ENCODE data around the gene LMBR1. TPM values are rescaled to one million over a fixed set of nuclear protein-coding genes. Genes with fewer than 3 reads are reported as not detected.

The LMBR1 gene
- total and polyA plus RNA-seq, 2 donors (not counting 1 experiment from before 2014, with no cell fraction given): 19.7 to 85.2 TPM

DNA sequence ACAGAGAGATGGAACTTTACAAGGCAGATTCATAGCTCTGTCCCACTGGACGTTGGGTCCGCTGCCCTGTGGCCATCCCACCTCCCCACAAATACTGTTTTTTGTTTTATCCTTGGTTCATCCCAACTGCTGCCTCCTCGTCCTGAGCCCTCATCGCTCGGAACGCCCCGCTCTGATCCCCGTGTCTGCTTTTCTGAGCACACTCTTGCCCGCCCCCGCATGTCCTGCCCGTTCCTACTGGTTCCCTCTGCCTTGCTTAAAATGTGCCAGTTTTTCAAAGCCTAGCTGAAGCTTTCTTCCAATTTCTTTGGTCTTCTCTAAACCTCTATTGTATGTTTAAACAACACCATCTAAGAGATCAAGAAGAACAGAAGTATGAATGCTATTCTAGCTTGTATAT, 233.0 kb downstream of the LMBR1 start:
- ATAC-seq (ENCODE audit: low read depth) (no peak), DNase-seq (no peak)
- no peaks in the 10 kb centered on the region for H4K20me1 ChIP-seq (ENCODE audit: control insufficient read depth, insufficient read depth, low read length, poor library complexity, severe bottlenecking)
- H3K27ac Mint-ChIP-seq: no peak overlapping the region
- H3K27ac ChIP-seq (ENCODE audit: low read length in 2 of 2): no peak overlapping the region
- H3K4me1 ChIP-seq (ENCODE audit: control insufficient read depth in 2 of 2, insufficient read depth in 2 of 2, low read length in 2 of 2): no peaks in the 10 kb centered on the region
- H3K27me3 Mint-ChIP-seq: no peaks in the 10 kb centered on the region
- H3K9ac ChIP-seq (ENCODE audit: low read length): no peak overlapping the region
- H2AFZ ChIP-seq (ENCODE audit: insufficient read depth, low read depth, low read length, poor library complexity, severe bottlenecking): no peak overlapping the region
- ChIA-PET CTCF (no interaction called here), POLR2A (no interaction called here)
- no peaks in the 10 kb centered on the region for H3K36me3 ChIP-seq (replicated peaks in 1 of 2; ENCODE audit: control extremely low read depth in 1 of 2, control insufficient read depth in 1 of 2, extremely low read depth in 1 of 2, insufficient read depth in 2 of 2, low read length in 1 of 2)
- H3K27me3 ChIP-seq (replicated peaks in 1 of 4; ENCODE audit: control extremely low read depth in 1 of 4, control insufficient read depth in 3 of 4, insufficient read depth in 4 of 4, low read length in 3 of 4): peaks cover 0 to 3% (median 0%) of the 10 kb centered on the region in 4 experiments
- WGBS (ENCODE audit: insufficient coverage): 76% methylated on average over 11 of the region's 11 CpGs
- H3K4me1 Mint-ChIP-seq: no peaks in the 10 kb centered on the region
- H3K4me3 ChIP-seq (ENCODE audit: control extremely low read depth in 1 of 5, extremely low read depth in 1 of 5, insufficient read depth in 1 of 5, low read depth in 2 of 5, low read length in 4 of 5): no peak overlapping the region
- TF ChIP-seq, protein P1, sequence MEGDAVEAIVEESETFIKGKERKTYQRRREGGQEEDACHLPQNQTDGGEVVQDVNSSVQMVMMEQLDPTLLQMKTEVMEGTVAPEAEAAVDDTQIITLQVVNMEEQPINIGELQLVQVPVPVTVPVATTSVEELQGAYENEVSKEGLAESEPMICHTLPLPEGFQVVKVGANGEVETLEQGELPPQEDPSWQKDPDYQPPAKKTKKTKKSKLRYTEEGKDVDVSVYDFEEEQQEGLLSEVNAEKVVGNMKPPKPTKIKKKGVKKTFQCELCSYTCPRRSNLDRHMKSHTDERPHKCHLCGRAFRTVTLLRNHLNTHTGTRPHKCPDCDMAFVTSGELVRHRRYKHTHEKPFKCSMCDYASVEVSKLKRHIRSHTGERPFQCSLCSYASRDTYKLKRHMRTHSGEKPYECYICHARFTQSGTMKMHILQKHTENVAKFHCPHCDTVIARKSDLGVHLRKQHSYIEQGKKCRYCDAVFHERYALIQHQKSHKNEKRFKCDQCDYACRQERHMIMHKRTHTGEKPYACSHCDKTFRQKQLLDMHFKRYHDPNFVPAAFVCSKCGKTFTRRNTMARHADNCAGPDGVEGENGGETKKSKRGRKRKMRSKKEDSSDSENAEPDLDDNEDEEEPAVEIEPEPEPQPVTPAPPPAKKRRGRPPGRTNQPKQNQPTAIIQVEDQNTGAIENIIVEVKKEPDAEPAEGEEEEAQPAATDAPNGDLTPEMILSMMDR (IDR thresholded peaks at IDR 0.05): no peak
- TF ChIP-seq EZH2 (IDR thresholded peaks at IDR 0.05; ENCODE audit: borderline replicate concordance, insufficient read depth, low read depth, low read length, poor library complexity, severe bottlenecking): no peak
- intact Hi-C loops (cut with micrococcal nuclease): no loop called here
- no peaks in the 10 kb centered on the region for H3K79me2 ChIP-seq (ENCODE audit: control insufficient read depth, insufficient read depth, low read length)
- H3K4me2 ChIP-seq (replicated peaks; ENCODE audit: low read depth, low read length, poor library complexity, severe bottlenecking): no peak overlapping the region
- no peak overlapping the region for H3K4me3 Mint-ChIP-seq
- H3K9me3 ChIP-seq (ENCODE audit: control extremely low read depth in 1 of 3, control insufficient read depth in 2 of 3, insufficient read depth in 1 of 3, low read length in 2 of 3): no peaks in the 10 kb centered on the region
- no peaks in the 10 kb centered on the region for H3K9me3 Mint-ChIP-seq (ENCODE audit: insufficient read depth)

DNA sequence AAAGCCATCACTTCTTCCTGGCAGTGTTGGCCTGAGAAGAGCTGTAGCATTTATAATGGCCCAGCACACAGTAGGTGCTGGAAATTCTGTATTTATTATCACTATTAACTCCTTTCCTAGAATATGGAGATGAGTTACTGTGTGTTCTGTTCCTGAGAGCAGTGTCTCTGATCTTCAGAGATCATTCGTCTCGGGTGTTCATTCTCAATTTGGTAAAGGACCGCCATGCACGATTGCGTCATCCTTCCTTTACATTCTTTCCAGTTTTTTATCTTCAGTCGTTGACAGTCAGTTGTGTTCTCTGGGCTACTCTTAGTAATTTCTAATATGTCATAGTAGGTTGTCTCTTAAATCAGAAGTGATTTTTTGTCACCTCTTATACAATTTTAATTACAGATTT, 233.8 kb downstream of the LMBR1 start:
- Histone ChIP-seq H3K4me1 (ENCODE audit: control insufficient read depth in 2 of 2, insufficient read depth in 2 of 2, low read length in 2 of 2) (no peaks in the 10 kb centered on the region), H3K27me3 (replicated peaks in 1 of 4; ENCODE audit: control extremely low read depth in 1 of 4, control insufficient read depth in 3 of 4, insufficient read depth in 4 of 4, low read length in 3 of 4) (peaks cover 0 to 6% (median 1%) of the 10 kb centered on the region in 4 experiments), H3K36me3 (replicated peaks in 1 of 2; ENCODE audit: control extremely low read depth in 1 of 2, control insufficient read depth in 1 of 2, extremely low read depth in 1 of 2, insufficient read depth in 2 of 2, low read length in 1 of 2) (no peaks in the 10 kb centered on the region), H3K9ac (ENCODE audit: low read length) (no peak overlapping the region), H3K4me3 (ENCODE audit: control extremely low read depth in 1 of 5, extremely low read depth in 1 of 5, insufficient read depth in 1 of 5, low read depth in 2 of 5, low read length in 4 of 5) (no peak overlapping the region), H2AFZ (ENCODE audit: insufficient read depth, low read depth, low read length, poor library complexity, severe bottlenecking) (no peak overlapping the region), H4K20me1 (ENCODE audit: control insufficient read depth, insufficient read depth, low read length, poor library complexity, severe bottlenecking) (no peaks in the 10 kb centered on the region), H3K9me3 (ENCODE audit: control extremely low read depth in 1 of 3, control insufficient read depth in 2 of 3, insufficient read depth in 1 of 3, low read length in 2 of 3) (no peaks in the 10 kb centered on the region), H3K79me2 (ENCODE audit: control insufficient read depth, insufficient read depth, low read length) (no peaks in the 10 kb centered on the region), H3K4me2 (replicated peaks; ENCODE audit: low read depth, low read length, poor library complexity, severe bottlenecking) (no peak overlapping the region), H3K27ac (ENCODE audit: low read length in 2 of 2) (no peak overlapping the region)
- DNase-seq (no peak), ATAC-seq (ENCODE audit: low read depth) (no peak)
- no peak overlapping the region for H3K27ac Mint-ChIP-seq
- WGBS (ENCODE audit: insufficient coverage): no CpG with 5 or more reads among the region's 6 CpGs
- H3K27me3 Mint-ChIP-seq: no peaks in the 10 kb centered on the region
- intact Hi-C loops (cut with micrococcal nuclease): no loop called here
- POLR2A ChIA-PET: no interaction called here
- no peak overlapping the region for H3K4me3 Mint-ChIP-seq
- no peaks in the 10 kb centered on the region for H3K9me3 Mint-ChIP-seq (ENCODE audit: insufficient read depth)
- no peaks in the 10 kb centered on the region for H3K4me1 Mint-ChIP-seq
- TF ChIP-seq, protein P1 (IDR thresholded peaks at IDR 0.05): no peak
- no peak for TF ChIP-seq EZH2 (IDR thresholded peaks at IDR 0.05; ENCODE audit: borderline replicate concordance, insufficient read depth, low read depth, low read length, poor library complexity, severe bottlenecking)
- CTCF ChIA-PET: no interaction called here
